Mucosa of descending colon (tissue), 3 donors: ENCODE data around the gene FIGNL1. TPM values are rescaled to one million over a fixed set of nuclear protein-coding genes. Genes with fewer than 3 reads are reported as not detected.
A peak's percentile ranks its signal among the peaks of the same experiment; 100 is the strongest.

ENCODE experiments used
- ATAC-seq: fragments of 200-7000 bp; cut with Tn5 transposase; one replicate; pipeline ENCODE4 v1.9.1; 2020; ENCODE audit warnings: mild to moderate bottlenecking, moderate library complexity
- DNase-seq, 3 donors: peaks; one replicate each; pipeline ENCODE4 v3.0.0-alpha.2; 2020
- H3K36me3 ChIP-seq: fragments of 200-600 bp; one replicate; pipeline ENCODE4 v1.8.0; 2021; ENCODE audit warnings: low read depth, mild to moderate bottlenecking
- H3K4me1 ChIP-seq: fragments of 200-600 bp; one replicate; pipeline ENCODE4 v1.8.0; 2021; ENCODE audit warnings: low read depth, mild to moderate bottlenecking
- H3K4me3 ChIP-seq: fragments of 200-600 bp; one replicate; pipeline ENCODE4 v1.8.0; 2021; ENCODE audit warnings: mild to moderate bottlenecking
- H3K9me3 ChIP-seq: fragments of 200-600 bp; one replicate; pipeline ENCODE4 v1.8.0; 2021; ENCODE audit warnings: mild to moderate bottlenecking
- intact Hi-C, 2 donors: fragments of 100-400 bp; cut with DNase I in 1 of 2; cut with micrococcal nuclease in 1 of 2; formaldehyde crosslinking; loops; one replicate each; pipeline versions ENCODE4 v1.11.0 to v1.11.1; 2022; cut with DNase I, micrococcal nuclease
- total RNA-seq, 3 donors: library from RNA; stranded (reverse); fragmentation: NEBNext Ultra II Directional in 2 of 3; extraction: Animal tissue kit (Norgen Biotek cat#: 25700) in 2 of 3; gene quantifications; one replicate each; pipeline versions ENCODE4 v1.2.1 to v1.2.4, GENCODE V29; 2021 to 2023
- TF ChIP-seq, protein P1 (sequence below): fragments of 200-600 bp; IDR thresholded peaks from one replicate; pipeline ENCODE4 v1.8.0; 2022; ENCODE audit warnings: antibody characterized with exemption, mild to moderate bottlenecking
- donor health status: DM: no; HTN: no; CAD: no; lungs with moderate emphysema.
- donor health status: DM: no; HTN: no; CAD: no.
- donor health status: DM: no; HTN: yes; CAD: no.

FIGNL1 gene
- total RNA-seq, 3 donors from 2014 or later, result 5.4 to 8.5 (median 6.2) TPM

- Histone ChIP-seq H3K36me3 (no peaks in the 10 kb centered on the region), H3K4me3 (no peak overlapping the region), H3K9me3 (no peaks in the 10 kb centered on the region), H3K4me1 (no peaks in the 10 kb centered on the region)
- TF ChIP-seq, protein P1, sequence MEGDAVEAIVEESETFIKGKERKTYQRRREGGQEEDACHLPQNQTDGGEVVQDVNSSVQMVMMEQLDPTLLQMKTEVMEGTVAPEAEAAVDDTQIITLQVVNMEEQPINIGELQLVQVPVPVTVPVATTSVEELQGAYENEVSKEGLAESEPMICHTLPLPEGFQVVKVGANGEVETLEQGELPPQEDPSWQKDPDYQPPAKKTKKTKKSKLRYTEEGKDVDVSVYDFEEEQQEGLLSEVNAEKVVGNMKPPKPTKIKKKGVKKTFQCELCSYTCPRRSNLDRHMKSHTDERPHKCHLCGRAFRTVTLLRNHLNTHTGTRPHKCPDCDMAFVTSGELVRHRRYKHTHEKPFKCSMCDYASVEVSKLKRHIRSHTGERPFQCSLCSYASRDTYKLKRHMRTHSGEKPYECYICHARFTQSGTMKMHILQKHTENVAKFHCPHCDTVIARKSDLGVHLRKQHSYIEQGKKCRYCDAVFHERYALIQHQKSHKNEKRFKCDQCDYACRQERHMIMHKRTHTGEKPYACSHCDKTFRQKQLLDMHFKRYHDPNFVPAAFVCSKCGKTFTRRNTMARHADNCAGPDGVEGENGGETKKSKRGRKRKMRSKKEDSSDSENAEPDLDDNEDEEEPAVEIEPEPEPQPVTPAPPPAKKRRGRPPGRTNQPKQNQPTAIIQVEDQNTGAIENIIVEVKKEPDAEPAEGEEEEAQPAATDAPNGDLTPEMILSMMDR, result no peak
- intact Hi-C loops, result no loop called here
- DNase-seq, result no peak
- no peak for ATAC-seq
Measured at GRCh38 chr7:50418526-50419290, 31.4 kb downstream of the FIGNL1 start.

- DNase-seq (peak; percentile 67 to 85 (median 71)), ATAC-seq (peak; percentile 91)
- intact Hi-C loops, result no loop called here
Measured at GRCh38 chr7:50418086-50418515, 32.0 kb downstream of the FIGNL1 start.

DNA sequence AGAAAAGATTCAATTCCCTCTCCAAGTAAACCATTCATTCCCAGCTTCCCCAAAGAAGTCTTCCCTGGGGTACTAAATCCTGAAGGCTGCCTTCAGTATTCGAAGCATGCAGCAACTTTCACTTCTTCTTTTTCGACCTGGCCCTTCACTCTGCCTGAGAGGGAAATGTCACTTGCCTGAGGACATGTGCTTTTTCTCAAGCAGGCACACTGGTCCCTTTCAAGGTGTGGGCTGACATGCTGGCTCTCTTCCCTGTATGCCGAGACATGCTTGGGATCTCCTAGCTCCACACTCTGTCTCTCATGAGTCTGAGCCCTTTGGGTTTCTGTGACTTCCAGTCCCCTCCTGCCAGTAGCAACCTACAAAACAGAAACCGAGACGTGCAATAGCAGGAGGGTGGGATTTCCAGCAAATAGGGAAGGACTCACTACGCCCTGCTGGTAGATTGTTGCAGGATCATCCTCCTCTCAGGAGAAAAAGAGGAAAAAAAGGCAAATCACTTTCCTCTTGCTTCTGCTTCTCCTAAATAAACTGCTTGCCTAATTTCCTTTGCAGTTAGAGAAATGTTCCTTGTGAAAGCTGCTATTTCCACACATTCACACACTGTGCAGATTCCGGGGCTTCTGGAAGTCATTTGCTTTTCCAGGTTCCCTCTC lies 33.5 kb downstream of the FIGNL1 start:
- no peaks in the 10 kb centered on the region for H3K36me3 ChIP-seq
- H3K4me1 ChIP-seq, result no peaks in the 10 kb centered on the region
- no peak overlapping the region for H3K4me3 ChIP-seq
- intact Hi-C loops, result no loop called here
- ATAC-seq, result peak; percentile 36
- TF ChIP-seq, protein P1, result no peak
- H3K9me3 ChIP-seq, result no peaks in the 10 kb centered on the region
- DNase-seq, result peak in 1 of 3 donors; percentile 20

More at GRCh38 chr7:50418086-50418515, 32.0 kb downstream of the FIGNL1 start:
- TF ChIP-seq, protein P1, result peak; percentile 74
- Histone ChIP-seq H3K4me3 (no peak overlapping the region), H3K36me3 (no peaks in the 10 kb centered on the region), H3K4me1 (no peaks in the 10 kb centered on the region), H3K9me3 (no peaks in the 10 kb centered on the region)

DNA sequence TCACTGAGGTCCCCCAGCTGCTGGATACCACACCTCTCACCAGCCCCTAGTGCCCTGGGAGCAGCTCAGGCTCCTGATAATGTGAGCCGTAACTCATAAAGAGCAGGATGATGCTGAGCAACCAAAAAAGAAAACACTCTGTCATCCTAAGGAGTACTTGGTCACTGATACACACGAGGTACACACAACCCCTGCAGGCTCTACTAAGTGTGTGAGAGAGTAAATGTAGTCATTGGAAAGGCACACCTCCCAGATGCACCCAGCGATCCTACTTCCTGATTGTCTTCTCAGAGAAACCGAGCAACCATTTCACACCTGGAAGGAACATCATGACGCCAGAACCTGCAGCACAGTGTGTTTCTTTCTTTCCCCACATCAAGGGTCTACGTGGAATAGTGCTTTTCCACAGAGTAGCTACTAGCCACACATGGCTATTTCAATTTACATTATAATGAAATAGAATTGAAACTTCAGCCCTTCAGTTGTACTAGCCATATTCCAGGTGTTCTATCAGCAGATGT lies 34.2 kb downstream of the FIGNL1 start:
- ATAC-seq (no peak), DNase-seq (no peak)
- H3K4me1 ChIP-seq, result no peaks in the 10 kb centered on the region
- H3K9me3 ChIP-seq, result no peaks in the 10 kb centered on the region
- TF ChIP-seq, protein P1, result no peak
- no peak overlapping the region for H3K4me3 ChIP-seq
- no peaks in the 10 kb centered on the region for H3K36me3 ChIP-seq
- intact Hi-C loops, result no loop called here

- H3K4me1 ChIP-seq, result no peaks in the 10 kb centered on the region
- TF ChIP-seq, protein P1, result no peak
- no peaks in the 10 kb centered on the region for H3K9me3 ChIP-seq
- ATAC-seq (no peak), DNase-seq (no peak)
- H3K4me3 ChIP-seq, result no peak overlapping the region
- intact Hi-C loops, result no loop called here
- no peaks in the 10 kb centered on the region for H3K36me3 ChIP-seq
Measured at GRCh38 chr7:50413561-50413960, 36.6 kb downstream of the FIGNL1 start.
